Transverse colon (tissue), 4 donors: ENCODE measurements around the gene SLC16A9. TPM values are rescaled to one million over a fixed set of nuclear protein-coding genes. Genes with fewer than 3 reads are reported as not detected.
"Not testable (repeated sequence)": the region's sequence is repeated elsewhere in the genome, so short reads cannot be mapped to it uniquely, and the experiment has no call there.

Experiments
- DNase-seq: peaks from one replicate; pipeline ENCODE4 v3.0.0-alpha.2; 2019
- H3K27ac ChIP-seq, 4 donors: fragments of 200-600 bp; sonication (generic); 2 replicates each; pipeline ENCODE4 v1.5.1; 2016 to 2018; ENCODE audit warnings: inconsistent platforms in 4 of 4
- H3K27me3 ChIP-seq: fragments of 200-600 bp; sonication (generic); 2 replicates; pipeline ENCODE4 v1.5.1; 2017; ENCODE audit warnings: inconsistent platforms
- H3K36me3 ChIP-seq, 4 donors: fragments of 200-600 bp; sonication (generic); 2 replicates each; pipeline ENCODE4 v1.5.1; 2017 to 2019; ENCODE audit warnings: inconsistent platforms in 4 of 4
- H3K4me1 ChIP-seq, 4 donors: fragments of 200-600 bp; sonication (generic); 2 replicates each; pipeline ENCODE4 v1.5.1; 2017 to 2020; ENCODE audit warnings: inconsistent platforms in 4 of 4
- H3K4me3 ChIP-seq, 4 donors: fragments of 200-600 bp; sonication (generic); 1 replicate in 1 of 4; 2 replicates in 3 of 4; pipeline versions ENCODE4 v1.5.1 to v1.6.1; 2017 to 2019; ENCODE audit warnings: inconsistent platforms in 4 of 4
- H3K9me3 ChIP-seq, 2 donors: fragments of 200-600 bp; sonication (generic); 2 replicates each; pipeline ENCODE4 v1.5.1; 2017 to 2019; ENCODE audit warnings: inconsistent platforms in 2 of 2
- CTCF ChIP-seq, 5 experiments: fragments of 200-600 bp in 3 of 5; fragments of 450-650 bp in 2 of 5; sonication (generic) in 3 of 5; IDR thresholded peaks; 1 replicate in 2 of 5; 2 replicates in 3 of 5; pipeline ENCODE4 v1.5.1; 2016 to 2017; ENCODE audit warnings: antibody characterized with exemption in 5 of 5, inconsistent platforms in 3 of 5, mild to moderate bottlenecking in 2 of 5, moderate library complexity in 1 of 5
- EP300 ChIP-seq: sonication (generic); formaldehyde crosslinking; IDR thresholded peaks from one replicate; pipeline ENCODE4 v1.6.1; 2017; ENCODE audit warnings: antibody characterized with exemption, low read depth
- POLR2A ChIP-seq: fragments of 450-650 bp; IDR thresholded peaks from one replicate; pipeline ENCODE4 v1.6.1; 2016; ENCODE audit warnings: antibody characterized with exemption, mild to moderate bottlenecking, moderate library complexity
- POLR2AphosphoS5 ChIP-seq, 3 donors: sonication (generic); formaldehyde crosslinking; IDR thresholded peaks; one replicate each; pipeline ENCODE4 v1.6.1; 2016; ENCODE audit warnings: antibody characterized with exemption in 3 of 3
- WGBS, 2 donors: methylation state at CpG; one replicate each; pipeline ENCODE4 v1.1.5; 2018; ENCODE audit warnings: low coverage in 1 of 2; 5-methylcytosine and 5-hydroxymethylcytosine counted together
- in situ Hi-C, 4 donors: fragments of 200-750 bp; cut with MboI; loops; one replicate each; pipeline versions ENCODE4 v1.15.0 to v1.15.1; 2017; ENCODE audit warnings: low sequenced_read_pairs in 3 of 4, low pct_ligation_motif_present in 1 of 4, low pct_unique_long_range_greater_than_20kb in 1 of 4
- intact Hi-C: fragments of 100-400 bp; cut with DNase I; formaldehyde crosslinking; loops from one replicate; pipeline ENCODE4 v1.15.1; 2023; ENCODE audit warnings: low total_unique reads
- total RNA-seq, 4 donors: library from RNA; depleted of rRNA; stranded (reverse); fragments of >200 nt; gene quantifications; one replicate each; pipeline ENCODE4 v1.1.0, GENCODE V29; 2016

The SLC16A9 gene
- total RNA-seq, 4 donors from 2014 or later: 0.80 to 58.7 (median 15.3) TPM

- no peaks in the 10 kb centered on the region for H3K36me3 ChIP-seq
- 80 to 83% methylated on average over 4 of the region's 4 CpGs for WGBS, 2 donors
- no peaks in the 10 kb centered on the region for H3K9me3 ChIP-seq
- TF ChIP-seq EP300 (no peak), POLR2A (no peak), POLR2AphosphoS5 (IDR thresholded peaks at IDR 0.05) (no peak), CTCF (IDR thresholded peaks at IDR 0.05) (no peak)
- intact Hi-C loops: no loop called here
- H3K27ac ChIP-seq: no peak overlapping the region
- DNase-seq: no peak
- no peaks in the 10 kb centered on the region for H3K4me1 ChIP-seq
- no peak overlapping the region for H3K4me3 ChIP-seq
- in situ Hi-C loops: no loop called here
- no peaks in the 10 kb centered on the region for H3K27me3 ChIP-seq
Measured at GRCh38 chr10:59668096-59668495, 41.6 kb downstream of the SLC16A9 start.

- Histone ChIP-seq H3K27ac (no peak overlapping the region), H3K9me3 (no peaks in the 10 kb centered on the region), H3K4me3 (no peak overlapping the region), H3K36me3 (no peaks in the 10 kb centered on the region), H3K27me3 (no peaks in the 10 kb centered on the region), H3K4me1 (no peaks in the 10 kb centered on the region)
- no peak for TF ChIP-seq POLR2AphosphoS5 (IDR thresholded peaks at IDR 0.05)
- TF ChIP-seq POLR2A: no peak
- intact Hi-C loops: no loop called here
- in situ Hi-C loops: no loop called here
- DNase-seq: no peak
Measured at GRCh38 chr10:59666310-59666709, 43.3 kb downstream of the SLC16A9 start.

GRCh38 chr10:59663213-59663612 lies 46.4 kb downstream of the SLC16A9 start:
- DNase-seq, H3K9me3 ChIP-seq, H3K27me3 ChIP-seq, H3K27ac ChIP-seq, intact Hi-C loops, H3K4me3 ChIP-seq, in situ Hi-C loops, H3K4me1 ChIP-seq, H3K36me3 ChIP-seq: not testable (repeated sequence)
- 85 to 96% methylated on average over 4 to 7 of the region's 7 CpGs for WGBS, 2 donors

- H3K36me3 ChIP-seq: no peaks in the 10 kb centered on the region
- H3K9me3 ChIP-seq: no peaks in the 10 kb centered on the region
- no peak overlapping the region for H3K4me3 ChIP-seq
- intact Hi-C loops (no loop called here), in situ Hi-C loops (no loop called here)
- WGBS, 2 donors: 86% methylated on average over 1 of the region's 1 CpG; no CpG with 5 or more reads in 1 of the 2 donors
- no peak for DNase-seq
- no peaks in the 10 kb centered on the region for H3K4me1 ChIP-seq
- TF ChIP-seq POLR2A (no peak), POLR2AphosphoS5 (IDR thresholded peaks at IDR 0.05) (no peak), EP300 (no peak), CTCF (IDR thresholded peaks at IDR 0.05) (no peak)
- no peak overlapping the region for H3K27ac ChIP-seq
- H3K27me3 ChIP-seq: no peaks in the 10 kb centered on the region
Measured at GRCh38 chr10:59657724-59658123, 51.9 kb downstream of the SLC16A9 start.

- Histone ChIP-seq H3K4me1 (no peaks in the 10 kb centered on the region), H3K9me3 (no peaks in the 10 kb centered on the region), H3K27me3 (no peaks in the 10 kb centered on the region), H3K27ac (no peak overlapping the region), H3K36me3 (no peaks in the 10 kb centered on the region), H3K4me3 (no peak overlapping the region)
- in situ Hi-C loops: no loop called here
- DNase-seq: no peak
- WGBS, 2 donors: 88 to 98% methylated on average over 1 of the region's 1 CpG
- TF ChIP-seq CTCF (IDR thresholded peaks at IDR 0.05) (no peak), EP300 (no peak), POLR2A (no peak), POLR2AphosphoS5 (IDR thresholded peaks at IDR 0.05) (no peak)
- intact Hi-C loops: no loop called here
Measured at GRCh38 chr10:59655309-59655708, 54.3 kb downstream of the SLC16A9 start.
